Measurements from ENCODE around the gene PITX1. TPM values are rescaled to one million over a fixed set of nuclear protein-coding genes. Genes with fewer than 3 reads are reported as not detected.

PITX1 gene
- total and polyA plus RNA-seq, 2 donors (not counting 1 experiment from before 2014, with no cell fraction given), result 1.7 to 3.1 TPM

- TF ChIP-seq EZH2 (IDR thresholded peaks at IDR 0.05; ENCODE audit: low read length, missing control alignments) (no peak), CTCF (conservative IDR thresholded peaks at IDR 0.05 in 1 of 2, IDR thresholded peaks at IDR 0.05 in 1 of 2; ENCODE audit: low read depth in 1 of 2, low read length in 2 of 2) (no peak)
- Histone ChIP-seq H3K4me2 (ENCODE audit: extremely low read depth, insufficient read depth, low read length) (no peak overlapping the region), H3K27ac (ENCODE audit: insufficient read depth, low read length) (no peak overlapping the region), H3K4me3 (replicated peaks in 1 of 4; ENCODE audit: control extremely low read depth in 1 of 4, insufficient read depth in 1 of 4, low read depth in 3 of 4, low read length in 4 of 4) (no peak overlapping the region), H3K4me1 (ENCODE audit: control insufficient read depth, extremely low read depth, insufficient read depth, low read length) (no peaks in the 10 kb centered on the region), H4K20me1 (ENCODE audit: control insufficient read depth, extremely low read depth, insufficient read depth, low read length) (no peaks in the 10 kb centered on the region), H3K27me3 (ENCODE audit: control insufficient read depth, insufficient read depth, low read length) (peaks cover 46% of the 10 kb centered on the region), H3K9ac (ENCODE audit: insufficient read depth, low read length) (no peak overlapping the region), H2AFZ (ENCODE audit: low read length) (no peak overlapping the region), H3K79me2 (ENCODE audit: control insufficient read depth, insufficient read depth, low read length) (no peaks in the 10 kb centered on the region), H3K36me3 (ENCODE audit: control insufficient read depth, insufficient read depth, low read length) (no peaks in the 10 kb centered on the region), H3K9me3 (ENCODE audit: control insufficient read depth, insufficient read depth, low read depth, low read length) (no peaks in the 10 kb centered on the region)
- no peak for DNase-seq (ENCODE audit: low read depth in 2 of 2)
Measured at GRCh38 chr5:135050244-135050767, 16.3 kb upstream of the PITX1 start.

DNA sequence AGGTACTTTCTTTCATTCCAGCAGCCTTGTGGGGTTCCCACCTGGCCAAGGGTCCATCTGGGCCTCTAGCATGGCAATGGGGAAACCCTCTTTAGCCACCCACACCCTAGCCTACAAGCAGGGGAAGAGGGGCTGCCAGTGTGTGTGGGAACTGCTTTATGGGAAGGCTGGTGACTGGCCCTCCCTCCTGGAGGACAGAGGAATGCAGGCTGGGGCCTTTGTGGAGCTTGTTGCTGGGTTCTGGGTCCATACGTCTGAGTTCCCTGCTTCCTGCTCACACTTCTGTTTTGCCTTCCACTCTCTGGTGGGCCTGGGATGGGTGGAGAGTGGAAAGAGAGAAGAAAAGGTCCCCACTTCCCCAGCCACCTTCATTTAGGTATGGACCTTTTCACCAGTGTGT is 14.9 kb upstream of the PITX1 start:
- Histone ChIP-seq H3K4me2 (ENCODE audit: extremely low read depth, insufficient read depth, low read length) (no peak overlapping the region), H3K79me2 (ENCODE audit: control insufficient read depth, insufficient read depth, low read length) (no peaks in the 10 kb centered on the region), H3K9me3 (ENCODE audit: control insufficient read depth, insufficient read depth, low read depth, low read length) (no peaks in the 10 kb centered on the region), H3K36me3 (ENCODE audit: control insufficient read depth, insufficient read depth, low read length) (no peaks in the 10 kb centered on the region), H3K27me3 (ENCODE audit: control insufficient read depth, insufficient read depth, low read length) (peaks cover 39% of the 10 kb centered on the region), H3K27ac (ENCODE audit: insufficient read depth, low read length) (no peak overlapping the region), H2AFZ (ENCODE audit: low read length) (no peak overlapping the region), H3K4me3 (replicated peaks in 1 of 4; ENCODE audit: control extremely low read depth in 1 of 4, insufficient read depth in 1 of 4, low read depth in 3 of 4, low read length in 4 of 4) (no peak overlapping the region), H3K4me1 (ENCODE audit: control insufficient read depth, extremely low read depth, insufficient read depth, low read length) (no peaks in the 10 kb centered on the region), H3K9ac (ENCODE audit: insufficient read depth, low read length) (no peak overlapping the region), H4K20me1 (ENCODE audit: control insufficient read depth, extremely low read depth, insufficient read depth, low read length) (no peaks in the 10 kb centered on the region)
- DNase-seq (ENCODE audit: low read depth in 2 of 2), result no peak
- TF ChIP-seq EZH2 (IDR thresholded peaks at IDR 0.05; ENCODE audit: low read length, missing control alignments) (no peak), CTCF (conservative IDR thresholded peaks at IDR 0.05 in 1 of 2, IDR thresholded peaks at IDR 0.05 in 1 of 2; ENCODE audit: low read depth in 1 of 2, low read length in 2 of 2) (no peak)

DNA sequence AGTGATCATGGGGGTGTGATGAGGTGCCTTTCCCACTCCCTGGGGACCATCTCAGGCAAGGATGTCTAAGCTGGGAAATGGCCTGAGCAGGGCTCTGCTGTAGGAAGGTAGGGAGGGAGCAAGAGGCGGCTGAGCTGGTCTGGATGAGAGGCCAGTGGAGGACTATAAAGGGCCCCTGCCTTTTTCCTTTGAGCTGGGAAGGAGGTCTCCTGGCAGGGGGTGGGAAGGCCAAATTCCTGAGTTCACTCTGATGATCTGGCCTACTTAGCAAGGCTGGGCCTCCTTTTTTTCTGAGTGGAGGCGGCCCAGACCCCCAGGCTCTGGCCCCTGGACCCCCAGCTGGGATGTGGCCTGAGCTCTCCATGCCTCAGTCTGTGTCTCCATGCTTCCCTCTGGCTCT is 14.3 kb upstream of the PITX1 start:
- Histone ChIP-seq H3K9ac (ENCODE audit: insufficient read depth, low read length) (no peak overlapping the region), H3K9me3 (ENCODE audit: control insufficient read depth, insufficient read depth, low read depth, low read length) (no peaks in the 10 kb centered on the region), H3K4me2 (ENCODE audit: extremely low read depth, insufficient read depth, low read length) (no peak overlapping the region), H3K4me1 (ENCODE audit: control insufficient read depth, extremely low read depth, insufficient read depth, low read length) (no peaks in the 10 kb centered on the region), H3K79me2 (ENCODE audit: control insufficient read depth, insufficient read depth, low read length) (no peaks in the 10 kb centered on the region), H3K36me3 (ENCODE audit: control insufficient read depth, insufficient read depth, low read length) (no peaks in the 10 kb centered on the region), H2AFZ (ENCODE audit: low read length) (no peak overlapping the region), H3K27ac (ENCODE audit: insufficient read depth, low read length) (no peak overlapping the region), H3K27me3 (ENCODE audit: control insufficient read depth, insufficient read depth, low read length) (peaks cover 45% of the 10 kb centered on the region), H4K20me1 (ENCODE audit: control insufficient read depth, extremely low read depth, insufficient read depth, low read length) (no peaks in the 10 kb centered on the region), H3K4me3 (replicated peaks in 1 of 4; ENCODE audit: control extremely low read depth in 1 of 4, insufficient read depth in 1 of 4, low read depth in 3 of 4, low read length in 4 of 4) (no peak overlapping the region)
- DNase-seq (ENCODE audit: low read depth in 2 of 2), result no peak
- TF ChIP-seq CTCF (conservative IDR thresholded peaks at IDR 0.05 in 1 of 2, IDR thresholded peaks at IDR 0.05 in 1 of 2; ENCODE audit: low read depth in 1 of 2, low read length in 2 of 2), result no peak
- no peak for TF ChIP-seq EZH2 (IDR thresholded peaks at IDR 0.05; ENCODE audit: low read length, missing control alignments)

Data from fibroblast of lung (primary cell).